CD4-positive, CD25-positive, alpha-beta regulatory T cell (primary cell): Measurements from ENCODE around the gene WDR54. TPM values are rescaled to one million over a fixed set of nuclear protein-coding genes. Genes with fewer than 3 reads are reported as not detected.
A peak's percentile ranks its signal among the peaks of the same experiment; 100 is the strongest.

Experiments used
- ATAC-seq, 2 donors: fragments of 150-1000 bp; cut with Tn5 transposase; one replicate each; pipeline ENCODE4 v1.10.0; 2021; ENCODE audit warnings: low read depth in 2 of 2, moderate number of reproducible peaks in 2 of 2, moderate library complexity in 1 of 2
- DNase-seq, 3 donors: peaks; one replicate each; pipeline versions ENCODE4 v3.0.0 to v3.0.0-alpha.2; 2012 to 2022; ENCODE audit warnings: mixed read lengths in 1 of 3
- H3K27ac ChIP-seq: one replicate; pipeline ENCODE4 v1.7.0; 2013; ENCODE audit warnings: mild to moderate bottlenecking, low read length; ENCODE audit not compliant: insufficient read depth, poor library complexity, severe bottlenecking
- H3K27me3 ChIP-seq: one replicate; pipeline ENCODE4 v1.7.0; 2013; ENCODE audit warnings: low read length; ENCODE audit not compliant: control insufficient read depth, insufficient read depth
- H3K36me3 ChIP-seq: one replicate; pipeline ENCODE4 v1.7.0; 2013; ENCODE audit warnings: mild to moderate bottlenecking, low read length, moderate library complexity; ENCODE audit not compliant: control insufficient read depth, insufficient read depth
- H3K4me1 ChIP-seq: 2 replicates; pipeline ENCODE4 v1.7.0; 2013; ENCODE audit warnings: mild to moderate bottlenecking, low read length; ENCODE audit not compliant: insufficient read depth, control insufficient read depth, poor library complexity, severe bottlenecking
- H3K4me3 ChIP-seq: one replicate; pipeline ENCODE4 v1.7.0; 2013; ENCODE audit warnings: low read depth, mild to moderate bottlenecking, low read length, moderate library complexity
- H3K9me3 ChIP-seq, 2 experiments: 1 replicate in 1 of 2; 2 replicates in 1 of 2; pipeline ENCODE4 v1.7.0; 2013; ENCODE audit warnings: low read length in 2 of 2, mild to moderate bottlenecking in 1 of 2, moderate library complexity in 1 of 2; ENCODE audit not compliant: control insufficient read depth in 2 of 2
- H3K27ac Mint-ChIP-seq, 3 donors: one replicate each; pipeline ENCODE4 v1.8.0; 2020 to 2022; ENCODE audit warnings: mild to moderate bottlenecking in 3 of 3, mixed read lengths in 3 of 3, moderate library complexity in 2 of 3
- H3K27me3 Mint-ChIP-seq: one replicate; pipeline ENCODE4 v1.8.0; 2022; ENCODE audit warnings: mild to moderate bottlenecking, mixed read lengths
- H3K36me3 Mint-ChIP-seq: one replicate; pipeline ENCODE4 v1.8.0; 2020; ENCODE audit warnings: mixed read lengths
- H3K4me1 Mint-ChIP-seq, 4 donors: one replicate each; pipeline ENCODE4 v1.8.0; 2020 to 2022; ENCODE audit warnings: mixed read lengths in 4 of 4, mild to moderate bottlenecking in 1 of 4
- H3K4me3 Mint-ChIP-seq, 4 donors: one replicate each; pipeline ENCODE4 v1.8.0; 2020 to 2022; ENCODE audit warnings: mild to moderate bottlenecking in 4 of 4, mixed read lengths in 4 of 4, moderate library complexity in 3 of 4
- H3K9me3 Mint-ChIP-seq, 7 donors: one replicate each; pipeline ENCODE4 v1.8.0; 2020 to 2022; ENCODE audit warnings: mixed read lengths in 7 of 7, mild to moderate bottlenecking in 3 of 7, moderate library complexity in 2 of 7
- polyA plus RNA-seq, 4 donors: library from polyadenylated mRNA; unstranded; fragments of 300-500 nt; fragmentation: Illumina TruSeq; gene quantifications; one replicate each; pipeline ENCODE4 v1.2.3, GENCODE V29; 2021
- total RNA-seq: library from RNA; stranded (reverse); gene quantifications from one replicate; pipeline ENCODE4 v1.2.3, GENCODE V29; 2022

WDR54 gene
- total and polyA plus RNA-seq, 5 donors from 2014 or later: 18.4 to 84.3 (median 54.1) TPM

GRCh38 chr2:74436111-74436805 is 14.7 kb downstream of the WDR54 start:
- peaks cover 0 to 10% (median 2%) of the 10 kb centered on the region in 4 donors for H3K4me1 Mint-ChIP-seq
- no peak for ATAC-seq

GRCh38 chr2:74436848-74437695 is 15.5 kb downstream of the WDR54 start:
- no peaks in the 10 kb centered on the region for H3K36me3 ChIP-seq
- H3K4me3 Mint-ChIP-seq: no peak overlapping the region
- no peaks in the 10 kb centered on the region for H3K9me3 ChIP-seq
- H3K4me1 ChIP-seq: peaks cover 17% of the 10 kb centered on the region
- H3K9me3 Mint-ChIP-seq: no peaks in the 10 kb centered on the region
- DNase-seq: no peak
- peaks cover 9% of the 10 kb centered on the region for H3K27me3 ChIP-seq
- H3K36me3 Mint-ChIP-seq: no peaks in the 10 kb centered on the region
- peaks cover 25% of the 10 kb centered on the region for H3K27me3 Mint-ChIP-seq
- H3K4me3 ChIP-seq: no peak overlapping the region
- no peak overlapping the region for H3K27ac Mint-ChIP-seq
- no peak for ATAC-seq
- H3K4me1 Mint-ChIP-seq: peaks cover 0 to 11% (median 2%) of the 10 kb centered on the region in 4 donors
- no peak overlapping the region for H3K27ac ChIP-seq

More at GRCh38 chr2:74436111-74436805, 14.7 kb downstream of the WDR54 start:
- peaks cover 9% of the 10 kb centered on the region for H3K4me1 ChIP-seq
- H3K27me3 ChIP-seq: peaks cover 8% of the 10 kb centered on the region
- H3K9me3 Mint-ChIP-seq: no peaks in the 10 kb centered on the region
- H3K36me3 ChIP-seq: no peaks in the 10 kb centered on the region
- no peak overlapping the region for H3K4me3 Mint-ChIP-seq
- no peaks in the 10 kb centered on the region for H3K9me3 ChIP-seq
- no peak for DNase-seq
- H3K36me3 Mint-ChIP-seq: no peaks in the 10 kb centered on the region
- H3K27ac Mint-ChIP-seq: no peak overlapping the region
- peaks cover 21% of the 10 kb centered on the region for H3K27me3 Mint-ChIP-seq
- no peak overlapping the region for H3K4me3 ChIP-seq
- no peak overlapping the region for H3K27ac ChIP-seq

GRCh38 chr2:74438248-74438647 is 16.7 kb downstream of the WDR54 start:
- H3K36me3 Mint-ChIP-seq: no peaks in the 10 kb centered on the region
- DNase-seq (no peak), ATAC-seq (no peak)
- no peak overlapping the region for H3K4me3 Mint-ChIP-seq
- Histone ChIP-seq H3K36me3 (no peaks in the 10 kb centered on the region), H3K27me3 (peaks cover 13% of the 10 kb centered on the region), H3K9me3 (no peaks in the 10 kb centered on the region), H3K4me1 (peaks cover 20% of the 10 kb centered on the region), H3K27ac (no peak overlapping the region), H3K4me3 (no peak overlapping the region)
- H3K9me3 Mint-ChIP-seq: no peaks in the 10 kb centered on the region
- H3K27me3 Mint-ChIP-seq: peaks cover 33% of the 10 kb centered on the region
- peaks cover 0 to 16% (median 3%) of the 10 kb centered on the region in 4 donors for H3K4me1 Mint-ChIP-seq
- no peak overlapping the region for H3K27ac Mint-ChIP-seq

- H3K9me3 ChIP-seq: no peaks in the 10 kb centered on the region
- peaks cover 20% of the 10 kb centered on the region for H3K4me1 ChIP-seq
- no peak overlapping the region for H3K4me3 ChIP-seq
- H3K27me3 Mint-ChIP-seq: peaks cover 40% of the 10 kb centered on the region
- peaks cover 0 to 16% (median 3%) of the 10 kb centered on the region in 4 donors for H3K4me1 Mint-ChIP-seq
- H3K36me3 Mint-ChIP-seq: no peaks in the 10 kb centered on the region
- no peak overlapping the region for H3K4me3 Mint-ChIP-seq
- H3K27me3 ChIP-seq: peaks cover 15% of the 10 kb centered on the region
- no peak overlapping the region for H3K27ac Mint-ChIP-seq
- no peak overlapping the region for H3K27ac ChIP-seq
- no peaks in the 10 kb centered on the region for H3K9me3 Mint-ChIP-seq
- ATAC-seq (no peak), DNase-seq (no peak)
- H3K36me3 ChIP-seq: no peaks in the 10 kb centered on the region
Observed at GRCh38 chr2:74439373-74439772, 17.8 kb downstream of the WDR54 start.

GRCh38 chr2:74439803-74440377 is 18.4 kb downstream of the WDR54 start:
- Mint-ChIP-seq H3K9me3 (no peaks in the 10 kb centered on the region), H3K36me3 (no peaks in the 10 kb centered on the region), H3K4me3 (peak overlapping the region in 2 of 4 donors; percentile 13 to 36)

GRCh38 chr2:74440378-74441169 is 19.0 kb downstream of the WDR54 start:
- H3K27ac ChIP-seq: no peak overlapping the region
- no peak overlapping the region for H3K4me3 ChIP-seq
- Mint-ChIP-seq H3K9me3 (no peaks in the 10 kb centered on the region), H3K36me3 (no peaks in the 10 kb centered on the region), H3K27me3 (peaks cover 51% of the 10 kb centered on the region), H3K4me1 (peaks cover 0 to 16% (median 3%) of the 10 kb centered on the region in 4 donors), H3K4me3 (peak overlapping the region; percentile 33 to 76 (median 46)), H3K27ac (no peak overlapping the region)
- H3K36me3 ChIP-seq: no peaks in the 10 kb centered on the region
- DNase-seq: peak in 1 of 3 donors; percentile 58
- H3K4me1 ChIP-seq: peaks cover 20% of the 10 kb centered on the region
- no peaks in the 10 kb centered on the region for H3K9me3 ChIP-seq
- ATAC-seq: peak; percentile 56 to 65
- H3K27me3 ChIP-seq: peaks cover 15% of the 10 kb centered on the region

More at GRCh38 chr2:74439803-74440377, 18.4 kb downstream of the WDR54 start:
- ATAC-seq: no peak
- Mint-ChIP-seq H3K4me1 (peaks cover 0 to 16% (median 3%) of the 10 kb centered on the region in 4 donors), H3K27ac (peak overlapping the region in 1 of 3 donors; percentile 40), H3K27me3 (peaks cover 45% of the 10 kb centered on the region)
- H3K4me3 ChIP-seq: no peak overlapping the region
- no peak overlapping the region for H3K27ac ChIP-seq
- no peak for DNase-seq
- no peaks in the 10 kb centered on the region for H3K9me3 ChIP-seq
- H3K36me3 ChIP-seq: no peaks in the 10 kb centered on the region
- peaks cover 20% of the 10 kb centered on the region for H3K4me1 ChIP-seq
- H3K27me3 ChIP-seq: peaks cover 15% of the 10 kb centered on the region

- H3K9me3 ChIP-seq: no peaks in the 10 kb centered on the region
- Mint-ChIP-seq H3K27me3 (peaks cover 51% of the 10 kb centered on the region), H3K4me1 (peaks cover 0 to 16% (median 3%) of the 10 kb centered on the region in 4 donors), H3K27ac (no peak overlapping the region), H3K4me3 (peak overlapping the region in 3 of 4 donors; percentile 33 to 57 (median 33)), H3K36me3 (no peaks in the 10 kb centered on the region), H3K9me3 (no peaks in the 10 kb centered on the region)
- peaks cover 20% of the 10 kb centered on the region for H3K4me1 ChIP-seq
- peaks cover 15% of the 10 kb centered on the region for H3K27me3 ChIP-seq
- H3K36me3 ChIP-seq: no peaks in the 10 kb centered on the region
- DNase-seq (no peak), ATAC-seq (no peak)
- no peak overlapping the region for H3K4me3 ChIP-seq
- no peak overlapping the region for H3K27ac ChIP-seq
Observed at GRCh38 chr2:74441170-74441689, 19.7 kb downstream of the WDR54 start.
